Breast epithelium (tissue), 3 donors: Measurements from ENCODE around the gene PDE6A.

Experiments
- CTCF ChIP-seq, 3 donors: fragments of 450-650 bp; IDR thresholded peaks; one replicate each; pipeline ENCODE4 v1.5.1; 2016 to 2017; ENCODE audit warnings: antibody characterized with exemption in 3 of 3, mild to moderate bottlenecking in 3 of 3, moderate library complexity in 3 of 3
- POLR2A ChIP-seq: fragments of 450-650 bp; IDR thresholded peaks from one replicate; pipeline ENCODE4 v1.6.1; 2016; ENCODE audit warnings: antibody characterized with exemption, mild to moderate bottlenecking, moderate library complexity
- POLR2AphosphoS5 ChIP-seq, 3 donors: sonication (generic); formaldehyde crosslinking; IDR thresholded peaks; one replicate each; pipeline ENCODE4 v1.6.1; 2017; ENCODE audit warnings: antibody characterized with exemption in 3 of 3

GRCh38 chr5:149881874-149882273 is 62.7 kb downstream of the PDE6A start:
- no peak for TF ChIP-seq CTCF (IDR thresholded peaks at IDR 0.05)
- TF ChIP-seq POLR2A: no peak
- no peak for TF ChIP-seq POLR2AphosphoS5 (IDR thresholded peaks at IDR 0.05)
